Measurements from ENCODE around the gene MMP17.

DNA sequence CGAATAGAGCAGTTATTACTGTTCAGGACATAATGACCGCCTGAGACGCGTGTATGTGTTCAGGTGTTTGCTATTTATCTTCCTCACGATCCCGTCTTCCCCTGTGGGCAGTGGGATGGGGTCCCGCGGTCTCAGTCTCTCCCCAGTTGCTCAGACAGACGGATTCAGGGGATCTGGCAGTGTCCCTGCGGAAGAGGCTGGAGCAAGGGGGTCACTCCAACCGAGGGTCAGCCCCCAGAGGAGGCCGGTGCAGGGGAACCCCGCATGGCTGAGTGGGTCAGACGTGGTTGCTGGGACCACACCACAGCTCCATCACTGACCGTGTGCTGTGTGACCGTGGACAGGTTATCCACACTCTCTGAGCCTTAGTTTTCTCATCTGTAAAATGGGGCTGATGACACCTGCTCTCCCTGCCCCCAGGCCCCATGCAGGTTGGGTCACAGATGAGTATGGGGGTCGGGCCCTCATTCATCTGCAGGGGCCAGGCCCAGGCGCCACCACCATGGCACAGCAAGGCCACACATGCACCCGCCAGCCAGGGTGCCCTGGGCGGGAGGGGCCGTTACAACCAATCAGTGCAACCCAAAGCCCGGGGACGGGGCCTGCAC, 5.2 kb downstream of the MMP17 start:
- TF ChIP-seq, protein P1, sequence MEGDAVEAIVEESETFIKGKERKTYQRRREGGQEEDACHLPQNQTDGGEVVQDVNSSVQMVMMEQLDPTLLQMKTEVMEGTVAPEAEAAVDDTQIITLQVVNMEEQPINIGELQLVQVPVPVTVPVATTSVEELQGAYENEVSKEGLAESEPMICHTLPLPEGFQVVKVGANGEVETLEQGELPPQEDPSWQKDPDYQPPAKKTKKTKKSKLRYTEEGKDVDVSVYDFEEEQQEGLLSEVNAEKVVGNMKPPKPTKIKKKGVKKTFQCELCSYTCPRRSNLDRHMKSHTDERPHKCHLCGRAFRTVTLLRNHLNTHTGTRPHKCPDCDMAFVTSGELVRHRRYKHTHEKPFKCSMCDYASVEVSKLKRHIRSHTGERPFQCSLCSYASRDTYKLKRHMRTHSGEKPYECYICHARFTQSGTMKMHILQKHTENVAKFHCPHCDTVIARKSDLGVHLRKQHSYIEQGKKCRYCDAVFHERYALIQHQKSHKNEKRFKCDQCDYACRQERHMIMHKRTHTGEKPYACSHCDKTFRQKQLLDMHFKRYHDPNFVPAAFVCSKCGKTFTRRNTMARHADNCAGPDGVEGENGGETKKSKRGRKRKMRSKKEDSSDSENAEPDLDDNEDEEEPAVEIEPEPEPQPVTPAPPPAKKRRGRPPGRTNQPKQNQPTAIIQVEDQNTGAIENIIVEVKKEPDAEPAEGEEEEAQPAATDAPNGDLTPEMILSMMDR (IDR thresholded peaks at IDR 0.05), result no peak
- no peak for TF ChIP-seq POLR2A (IDR thresholded peaks at IDR 0.05)
- no peak for TF ChIP-seq POLR2AphosphoS5 (IDR thresholded peaks at IDR 0.05)
